Thoracic aorta (tissue), 2 donors: ENCODE data around the gene KIF1A. TPM values are rescaled to one million over a fixed set of nuclear protein-coding genes. Genes with fewer than 3 reads are reported as not detected.

ENCODE experiments used
- ATAC-seq: fragments of 150-250 bp; one replicate; pipeline ENCODE4 v1.8.0; 2017; ENCODE audit warnings: low read depth; ENCODE audit not compliant: insufficient number of reproducible peaks, low FRiP score
- DNase-seq: peaks from one replicate; pipeline ENCODE4 v3.0.0-alpha.2; 2020; ENCODE audit warnings: low spot score
- H3K27ac ChIP-seq, 2 donors: fragments of 200-600 bp; sonication (generic); 1 replicate in 1 of 2; 2 replicates in 1 of 2; pipeline ENCODE4 v1.5.1; 2016; ENCODE audit warnings: mild to moderate bottlenecking in 2 of 2, moderate library complexity in 2 of 2
- H3K27me3 ChIP-seq: fragments of 200-600 bp; sonication (generic); replicated peaks from 2 replicates; pipeline ENCODE4 v1.6.0; 2016; ENCODE audit warnings: mild to moderate bottlenecking; ENCODE audit not compliant: insufficient read depth
- H3K36me3 ChIP-seq: fragments of 200-600 bp; sonication (generic); one replicate; pipeline ENCODE4 v1.5.1; 2016
- H3K4me1 ChIP-seq, 2 donors: fragments of 200-600 bp; sonication (generic); 1 replicate in 1 of 2; 2 replicates in 1 of 2; pipeline versions ENCODE4 v1.5.1 to v1.6.0; 2016; ENCODE audit warnings: low read depth in 2 of 2, mild to moderate bottlenecking in 1 of 2; ENCODE audit not compliant: control insufficient read depth in 1 of 2
- H3K4me3 ChIP-seq: fragments of 200-600 bp; sonication (generic); 2 replicates; pipeline ENCODE4 v1.5.1; 2016; ENCODE audit warnings: mild to moderate bottlenecking
- H3K9me3 ChIP-seq: fragments of 200-600 bp; sonication (generic); 2 replicates; pipeline ENCODE4 v1.5.1; 2016
- total RNA-seq, 2 donors: library from RNA; depleted of rRNA; stranded (reverse); fragments of >200 nt; gene quantifications; one replicate each; pipeline versions ENCODE4 v1.1.0 to v1.2.3, GENCODE V29; 2016
- TF ChIP-seq, protein P1 (sequence below): fragments of 200-600 bp; sonication (generic); IDR thresholded peaks from one replicate; pipeline ENCODE4 v1.5.1; 2019; ENCODE audit warnings: antibody characterized with exemption

KIF1A gene
- total RNA-seq, 2 donors from 2014 or later: 0.92 TPM; not detected in 1

DNA sequence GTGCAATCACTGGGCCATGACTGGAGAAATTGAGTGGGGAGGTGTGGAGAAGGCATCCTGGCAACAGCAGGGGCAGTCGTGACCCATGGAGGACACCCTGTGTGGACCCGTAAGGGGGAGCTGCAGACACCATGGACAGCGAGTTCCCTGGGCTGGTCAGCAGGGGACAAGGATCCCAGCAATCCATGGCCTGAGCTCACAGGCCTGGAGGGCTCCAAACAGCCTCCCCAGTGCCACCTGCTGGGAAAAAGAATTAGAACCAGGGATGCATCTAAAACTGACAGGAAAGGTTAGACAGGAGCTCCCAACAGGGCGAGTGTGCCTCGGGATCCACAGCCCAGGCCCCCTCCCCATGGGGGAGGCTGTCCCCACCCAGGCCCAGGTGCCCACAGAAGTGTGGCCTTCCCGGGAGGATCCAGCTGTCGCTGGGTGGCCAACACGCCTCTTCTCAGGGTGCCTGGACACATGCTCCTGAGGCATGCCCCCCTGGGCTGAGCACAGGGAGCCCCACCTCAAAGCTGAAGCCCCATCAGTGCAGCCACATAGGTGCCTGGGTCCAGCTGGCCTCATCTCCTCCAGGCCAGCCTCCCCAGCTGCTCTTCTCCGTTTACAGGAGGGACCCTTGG is 20.5 kb upstream of the KIF1A start:
- Histone ChIP-seq H3K4me3 (no peak overlapping the region), H3K4me1 (peaks cover 0 to 9% of the 10 kb centered on the region in 2 donors), H3K27me3 (no peaks in the 10 kb centered on the region), H3K27ac (no peak overlapping the region), H3K36me3 (no peaks in the 10 kb centered on the region), H3K9me3 (no peaks in the 10 kb centered on the region)
- TF ChIP-seq, protein P1, sequence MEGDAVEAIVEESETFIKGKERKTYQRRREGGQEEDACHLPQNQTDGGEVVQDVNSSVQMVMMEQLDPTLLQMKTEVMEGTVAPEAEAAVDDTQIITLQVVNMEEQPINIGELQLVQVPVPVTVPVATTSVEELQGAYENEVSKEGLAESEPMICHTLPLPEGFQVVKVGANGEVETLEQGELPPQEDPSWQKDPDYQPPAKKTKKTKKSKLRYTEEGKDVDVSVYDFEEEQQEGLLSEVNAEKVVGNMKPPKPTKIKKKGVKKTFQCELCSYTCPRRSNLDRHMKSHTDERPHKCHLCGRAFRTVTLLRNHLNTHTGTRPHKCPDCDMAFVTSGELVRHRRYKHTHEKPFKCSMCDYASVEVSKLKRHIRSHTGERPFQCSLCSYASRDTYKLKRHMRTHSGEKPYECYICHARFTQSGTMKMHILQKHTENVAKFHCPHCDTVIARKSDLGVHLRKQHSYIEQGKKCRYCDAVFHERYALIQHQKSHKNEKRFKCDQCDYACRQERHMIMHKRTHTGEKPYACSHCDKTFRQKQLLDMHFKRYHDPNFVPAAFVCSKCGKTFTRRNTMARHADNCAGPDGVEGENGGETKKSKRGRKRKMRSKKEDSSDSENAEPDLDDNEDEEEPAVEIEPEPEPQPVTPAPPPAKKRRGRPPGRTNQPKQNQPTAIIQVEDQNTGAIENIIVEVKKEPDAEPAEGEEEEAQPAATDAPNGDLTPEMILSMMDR: peak; percentile 41
- no peak for DNase-seq
- ATAC-seq: no peak

DNA sequence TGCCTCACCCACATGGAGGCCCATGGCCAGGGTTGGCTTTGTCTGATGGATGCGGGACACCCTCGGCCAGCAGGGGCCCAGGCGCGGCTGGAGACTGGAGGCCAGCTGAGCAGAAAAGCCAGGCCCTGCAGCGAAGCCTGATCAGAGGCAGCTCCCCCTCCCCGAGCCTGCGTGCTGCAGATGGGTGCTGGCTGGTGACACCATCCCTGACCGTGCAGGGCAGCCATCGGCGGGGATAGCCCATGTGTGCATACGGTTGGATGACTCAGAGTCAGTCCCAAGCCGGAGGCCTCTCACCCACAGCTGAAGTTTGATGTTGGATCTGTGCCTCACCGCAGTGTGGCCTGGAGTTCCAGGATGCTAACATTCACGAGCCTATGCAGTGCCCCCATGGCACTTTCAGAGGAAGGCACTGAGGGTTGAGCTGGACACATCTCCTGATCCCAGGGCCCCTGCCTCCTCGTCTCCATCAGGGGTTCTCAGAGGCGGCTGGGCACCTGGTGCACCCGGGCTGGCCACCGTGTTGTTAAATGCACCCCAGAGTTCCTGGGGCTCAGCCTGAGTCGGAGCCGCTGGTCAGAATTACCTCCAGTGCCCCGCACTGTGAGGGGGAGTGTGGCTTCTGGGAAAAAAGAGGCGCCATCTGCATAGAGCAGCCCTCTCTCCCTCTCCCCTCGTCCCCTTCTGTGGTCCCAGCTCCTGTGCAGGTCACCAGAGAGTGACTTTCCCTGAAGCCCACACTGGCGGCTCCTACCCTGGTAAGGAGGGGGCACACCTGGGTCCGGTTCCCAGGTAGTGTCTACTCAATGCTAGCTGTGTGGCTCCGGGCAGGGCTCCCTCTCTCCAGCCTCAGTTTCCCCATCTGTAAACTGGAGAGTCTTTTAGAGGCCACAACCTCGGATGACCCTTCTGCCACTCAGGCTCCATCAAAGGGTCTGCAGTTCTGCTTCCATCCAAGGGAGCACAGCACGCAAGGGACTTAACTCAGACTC is 19.4 kb upstream of the KIF1A start:
- Histone ChIP-seq H3K36me3 (no peaks in the 10 kb centered on the region), H3K4me1 (peaks cover 0 to 9% of the 10 kb centered on the region in 2 donors), H3K27ac (no peak overlapping the region), H3K4me3 (no peak overlapping the region), H3K9me3 (no peaks in the 10 kb centered on the region), H3K27me3 (no peaks in the 10 kb centered on the region)
- DNase-seq (no peak), ATAC-seq (no peak)
- TF ChIP-seq, protein P1: no peak

DNA sequence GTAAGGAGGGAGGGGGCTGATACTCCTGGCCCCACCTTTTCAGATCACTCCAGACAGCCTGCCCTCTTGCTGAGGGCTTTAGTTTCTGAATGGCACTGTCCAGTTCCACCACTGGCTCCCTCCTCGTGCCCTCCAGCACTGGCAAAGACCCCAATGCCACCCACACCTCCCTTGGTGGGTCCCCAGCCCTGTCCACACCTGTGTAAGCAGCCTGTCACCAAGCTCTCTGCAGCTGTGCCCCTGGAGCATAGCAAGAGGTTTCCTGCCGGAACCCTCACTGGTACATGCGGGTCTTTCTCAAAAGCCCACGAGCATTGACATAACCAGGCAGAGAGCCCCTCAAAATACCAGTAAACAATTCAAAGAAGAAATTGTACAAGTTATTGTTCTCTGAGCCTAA is 17.6 kb upstream of the KIF1A start:
- DNase-seq: no peak

DNA sequence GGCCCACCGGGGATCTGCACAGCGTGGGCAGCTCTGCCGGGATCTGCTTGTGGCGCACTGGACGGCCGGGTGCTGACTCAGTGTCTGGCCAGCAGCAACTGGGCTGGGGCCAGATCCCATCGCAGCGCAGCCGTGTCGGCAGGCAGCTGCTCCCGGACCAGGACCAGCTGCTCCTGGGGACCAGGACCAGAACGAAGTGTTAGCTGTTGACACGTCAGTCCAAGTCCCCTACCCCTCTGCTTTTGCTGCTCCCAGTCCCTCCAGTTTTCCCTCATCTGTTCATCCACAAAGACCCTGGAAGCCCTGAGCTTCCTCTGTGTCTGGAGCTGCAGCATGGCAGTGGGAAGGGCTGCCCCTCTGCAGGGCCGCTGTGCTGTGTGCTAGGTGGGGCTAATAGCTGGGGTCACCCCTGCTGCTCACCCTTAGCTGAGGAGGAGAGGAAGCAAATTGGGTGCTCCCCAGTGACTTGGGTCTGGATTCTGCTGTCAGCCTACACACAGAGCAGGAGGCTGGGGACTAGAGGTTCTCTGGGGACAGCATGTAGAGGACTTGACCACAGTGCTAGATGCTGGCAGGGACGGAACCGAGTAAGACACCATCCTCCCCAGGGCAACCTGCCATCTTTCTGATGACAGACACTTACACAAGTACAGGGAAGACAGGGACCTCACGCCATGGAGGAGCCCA is 16.9 kb upstream of the KIF1A start:
- DNase-seq: no peak
- H3K27me3 ChIP-seq: no peaks in the 10 kb centered on the region

More for the DNA sequence above, 17.6 kb upstream of the KIF1A start:
- no peak overlapping the region for H3K4me3 ChIP-seq
- no peaks in the 10 kb centered on the region for H3K9me3 ChIP-seq
- no peak for ATAC-seq
- no peak overlapping the region for H3K27ac ChIP-seq
- TF ChIP-seq, protein P1: no peak
- H3K4me1 ChIP-seq: peaks cover 0 to 9% of the 10 kb centered on the region in 2 donors
- no peaks in the 10 kb centered on the region for H3K27me3 ChIP-seq
- no peaks in the 10 kb centered on the region for H3K36me3 ChIP-seq

More for the DNA sequence above, 16.9 kb upstream of the KIF1A start:
- Histone ChIP-seq H3K36me3 (no peaks in the 10 kb centered on the region), H3K4me3 (no peak overlapping the region), H3K27ac (no peak overlapping the region), H3K9me3 (no peaks in the 10 kb centered on the region), H3K4me1 (peaks cover 0 to 11% of the 10 kb centered on the region in 2 donors)
- TF ChIP-seq, protein P1: no peak
- no peak for ATAC-seq
